Neural cell (in vitro differentiated cells): ENCODE results near the gene CD300H. TPM values are rescaled to one million over a fixed set of nuclear protein-coding genes. Genes with fewer than 3 reads are reported as not detected.

ENCODE experiments used
- H2AFZ ChIP-seq: fragments of 200-600, 300-800 bp; sonication (generic), shearing (Covaris generic); 2 replicates; pipeline ENCODE4 v1.6.0; 2014; ENCODE audit warnings: low read depth, mild to moderate bottlenecking, antibody characterized with exemption, low read length, moderate library complexity
- H3F3A ChIP-seq: fragments of 200-600 bp; shearing (Covaris generic); 2 replicates; pipeline ENCODE4 v1.6.1; 2016; ENCODE audit warnings: mild to moderate bottlenecking, moderate library complexity, mixed read lengths, antibody characterized with exemption, low read length; ENCODE audit not compliant: insufficient read depth, poor library complexity, severe bottlenecking
- H3K27ac ChIP-seq: fragments of 200-600, 300-800 bp; sonication (generic), shearing (Covaris generic); 2 replicates; pipeline ENCODE4 v1.5.1; 2014; ENCODE audit warnings: mild to moderate bottlenecking, low read length, moderate library complexity
- H3K27me3 ChIP-seq: fragments of 300-800, 200-600 bp; sonication (generic), shearing (Covaris generic); 2 replicates; pipeline ENCODE4 v1.6.0; 2014; ENCODE audit warnings: mild to moderate bottlenecking, low read depth, low read length, moderate library complexity; ENCODE audit not compliant: insufficient read depth
- H3K36me3 ChIP-seq: fragments of 300-800, 200-600 bp; sonication (generic), shearing (Covaris generic); 2 replicates; pipeline ENCODE4 v1.5.1; 2014; ENCODE audit warnings: mild to moderate bottlenecking, antibody characterized with exemption, low read length, moderate library complexity; ENCODE audit not compliant: insufficient read depth
- H3K4me2 ChIP-seq: fragments of 300-800, 200-600 bp; sonication (generic), shearing (Covaris generic); 2 replicates; pipeline ENCODE4 v1.6.0; 2014; ENCODE audit warnings: mild to moderate bottlenecking, low read length
- H3K4me3 ChIP-seq: fragments of 300-800, 200-600 bp; sonication (generic), shearing (Covaris generic); 2 replicates; pipeline ENCODE4 v1.5.1; 2014; ENCODE audit warnings: mild to moderate bottlenecking, low read length, moderate library complexity
- H3K79me2 ChIP-seq: fragments of 200-600 bp; shearing (Covaris generic); replicated peaks from 2 replicates; pipeline ENCODE4 v1.6.0; 2014; ENCODE audit warnings: mild to moderate bottlenecking, low read length, moderate library complexity; ENCODE audit not compliant: insufficient read depth
- H3K9ac ChIP-seq: fragments of 300-800, 200-600 bp; sonication (generic), shearing (Covaris generic); 2 replicates; pipeline ENCODE4 v1.6.1; 2016; ENCODE audit warnings: mild to moderate bottlenecking, low read length, mixed read lengths
- H3K9me2 ChIP-seq: fragments of 200-600 bp; shearing (Covaris generic); 2 replicates; pipeline ENCODE4 v1.6.1; 2016; ENCODE audit warnings: mild to moderate bottlenecking, low read length, mixed read lengths; ENCODE audit not compliant: insufficient read depth
- H3K9me3 ChIP-seq: fragments of 200-600, 300-800 bp; sonication (generic), shearing (Covaris generic); 2 replicates; pipeline ENCODE4 v1.6.1; 2016; ENCODE audit warnings: mild to moderate bottlenecking, mixed run types, low read length, moderate library complexity, mixed read lengths
- H4K20me1 ChIP-seq: fragments of 200-600 bp; shearing (Covaris generic); 2 replicates; pipeline ENCODE4 v1.6.1; 2016; ENCODE audit warnings: mild to moderate bottlenecking, mixed run types; ENCODE audit not compliant: insufficient read depth
- EP300 ChIP-seq: fragments of 450-650 bp; conservative IDR thresholded peaks from 2 replicates; pipeline ENCODE4 v1.6.1; 2014; ENCODE audit warnings: antibody characterized with exemption, mild to moderate bottlenecking, moderate library complexity; ENCODE audit not compliant: poor library complexity, severe bottlenecking
- EZH2 ChIP-seq: fragments of 200-600, 300-800 bp; shearing (Covaris generic), sonication (generic); IDR thresholded peaks from 2 replicates; pipeline ENCODE4 v1.6.1; 2014; ENCODE audit warnings: antibody characterized with exemption, low read length, borderline replicate concordance, mild to moderate bottlenecking; ENCODE audit not compliant: insufficient read depth, poor library complexity, severe bottlenecking
- MXI1 ChIP-seq: fragments of 450-650 bp; conservative IDR thresholded peaks from 2 replicates; pipeline ENCODE4 v1.6.1; 2014; ENCODE audit warnings: antibody characterized with exemption, mild to moderate bottlenecking; ENCODE audit not compliant: poor library complexity, severe bottlenecking
- POLR2AphosphoS5 ChIP-seq: IDR thresholded peaks from 2 replicates; pipeline ENCODE4 v1.6.1; 2012
- RAD21 ChIP-seq: fragments of 450-650 bp; conservative IDR thresholded peaks from 2 replicates; pipeline ENCODE4 v1.6.1; 2014; ENCODE audit warnings: antibody characterized with exemption, mild to moderate bottlenecking, moderate library complexity
- SMC3 ChIP-seq: fragments of 450-650 bp; conservative IDR thresholded peaks from 2 replicates; pipeline ENCODE4 v1.6.1; 2014; ENCODE audit warnings: antibody characterized with exemption, mild to moderate bottlenecking, moderate library complexity; ENCODE audit not compliant: poor library complexity
- TAF1 ChIP-seq: IDR thresholded peaks from 2 replicates; pipeline ENCODE4 v1.6.1; 2012; ENCODE audit warnings: low read depth
- polyA plus RNA-seq: library from polyadenylated mRNA; depleted of rRNA; stranded (reverse); fragments of >200 nt; gene quantifications from 2 replicates; pipeline ENCODE4 v1.2.3, GENCODE V29; 2014
- TF ChIP-seq, protein P1 (sequence below): IDR thresholded peaks from 2 replicates; pipeline ENCODE4 v1.6.1; 2012; ENCODE audit warnings: borderline replicate concordance
- TF ChIP-seq, protein P2 (sequence below): fragments of 450-650 bp; IDR thresholded peaks from 2 replicates; pipeline ENCODE4 v1.5.1; 2014; ENCODE audit warnings: antibody characterized with exemption, mild to moderate bottlenecking, moderate library complexity; ENCODE audit not compliant: poor library complexity, severe bottlenecking

Gene CD300H
- polyA plus RNA-seq, 1 donor from 2014 or later: not detected

DNA sequence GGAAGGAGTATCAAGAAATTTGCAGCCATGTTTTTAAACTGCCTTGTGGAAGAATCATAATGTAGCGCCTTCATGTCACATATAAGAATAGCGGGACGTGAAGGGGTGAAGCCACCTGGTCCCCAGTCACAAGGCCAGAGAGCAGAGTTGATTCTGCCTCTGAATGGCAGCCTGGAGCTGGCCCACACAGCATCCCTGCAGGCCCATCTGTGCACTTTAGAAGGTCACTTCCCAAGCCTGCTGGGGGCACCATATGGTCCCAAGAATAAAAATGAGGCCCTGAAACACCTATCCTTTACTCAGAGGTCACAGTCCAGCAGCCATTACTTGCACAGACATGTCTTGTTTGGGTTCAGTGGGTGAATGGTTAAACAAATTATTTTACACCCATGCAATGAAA lies 41.2 kb upstream of the CD300H start:
- Histone ChIP-seq H3K9ac (no peak overlapping the region), H3K4me2 (no peak overlapping the region), H3K9me3 (no peaks in the 10 kb centered on the region), H4K20me1 (no peaks in the 10 kb centered on the region), H3K4me3 (no peak overlapping the region), H3F3A (no peaks in the 10 kb centered on the region), H3K27me3 (peaks cover 13% of the 10 kb centered on the region), H3K9me2 (no peaks in the 10 kb centered on the region), H3K79me2 (no peaks in the 10 kb centered on the region), H3K36me3 (no peaks in the 10 kb centered on the region), H2AFZ (no peak overlapping the region), H3K27ac (no peak overlapping the region)
- TF ChIP-seq, protein P1, sequence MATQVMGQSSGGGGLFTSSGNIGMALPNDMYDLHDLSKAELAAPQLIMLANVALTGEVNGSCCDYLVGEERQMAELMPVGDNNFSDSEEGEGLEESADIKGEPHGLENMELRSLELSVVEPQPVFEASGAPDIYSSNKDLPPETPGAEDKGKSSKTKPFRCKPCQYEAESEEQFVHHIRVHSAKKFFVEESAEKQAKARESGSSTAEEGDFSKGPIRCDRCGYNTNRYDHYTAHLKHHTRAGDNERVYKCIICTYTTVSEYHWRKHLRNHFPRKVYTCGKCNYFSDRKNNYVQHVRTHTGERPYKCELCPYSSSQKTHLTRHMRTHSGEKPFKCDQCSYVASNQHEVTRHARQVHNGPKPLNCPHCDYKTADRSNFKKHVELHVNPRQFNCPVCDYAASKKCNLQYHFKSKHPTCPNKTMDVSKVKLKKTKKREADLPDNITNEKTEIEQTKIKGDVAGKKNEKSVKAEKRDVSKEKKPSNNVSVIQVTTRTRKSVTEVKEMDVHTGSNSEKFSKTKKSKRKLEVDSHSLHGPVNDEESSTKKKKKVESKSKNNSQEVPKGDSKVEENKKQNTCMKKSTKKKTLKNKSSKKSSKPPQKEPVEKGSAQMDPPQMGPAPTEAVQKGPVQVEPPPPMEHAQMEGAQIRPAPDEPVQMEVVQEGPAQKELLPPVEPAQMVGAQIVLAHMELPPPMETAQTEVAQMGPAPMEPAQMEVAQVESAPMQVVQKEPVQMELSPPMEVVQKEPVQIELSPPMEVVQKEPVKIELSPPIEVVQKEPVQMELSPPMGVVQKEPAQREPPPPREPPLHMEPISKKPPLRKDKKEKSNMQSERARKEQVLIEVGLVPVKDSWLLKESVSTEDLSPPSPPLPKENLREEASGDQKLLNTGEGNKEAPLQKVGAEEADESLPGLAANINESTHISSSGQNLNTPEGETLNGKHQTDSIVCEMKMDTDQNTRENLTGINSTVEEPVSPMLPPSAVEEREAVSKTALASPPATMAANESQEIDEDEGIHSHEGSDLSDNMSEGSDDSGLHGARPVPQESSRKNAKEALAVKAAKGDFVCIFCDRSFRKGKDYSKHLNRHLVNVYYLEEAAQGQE: no peak
- TF ChIP-seq EP300: no peak
- no peak for TF ChIP-seq MXI1
- TF ChIP-seq, protein P2, sequence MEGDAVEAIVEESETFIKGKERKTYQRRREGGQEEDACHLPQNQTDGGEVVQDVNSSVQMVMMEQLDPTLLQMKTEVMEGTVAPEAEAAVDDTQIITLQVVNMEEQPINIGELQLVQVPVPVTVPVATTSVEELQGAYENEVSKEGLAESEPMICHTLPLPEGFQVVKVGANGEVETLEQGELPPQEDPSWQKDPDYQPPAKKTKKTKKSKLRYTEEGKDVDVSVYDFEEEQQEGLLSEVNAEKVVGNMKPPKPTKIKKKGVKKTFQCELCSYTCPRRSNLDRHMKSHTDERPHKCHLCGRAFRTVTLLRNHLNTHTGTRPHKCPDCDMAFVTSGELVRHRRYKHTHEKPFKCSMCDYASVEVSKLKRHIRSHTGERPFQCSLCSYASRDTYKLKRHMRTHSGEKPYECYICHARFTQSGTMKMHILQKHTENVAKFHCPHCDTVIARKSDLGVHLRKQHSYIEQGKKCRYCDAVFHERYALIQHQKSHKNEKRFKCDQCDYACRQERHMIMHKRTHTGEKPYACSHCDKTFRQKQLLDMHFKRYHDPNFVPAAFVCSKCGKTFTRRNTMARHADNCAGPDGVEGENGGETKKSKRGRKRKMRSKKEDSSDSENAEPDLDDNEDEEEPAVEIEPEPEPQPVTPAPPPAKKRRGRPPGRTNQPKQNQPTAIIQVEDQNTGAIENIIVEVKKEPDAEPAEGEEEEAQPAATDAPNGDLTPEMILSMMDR: no peak
- TF ChIP-seq RAD21: no peak
- no peak for TF ChIP-seq TAF1
- no peak for TF ChIP-seq POLR2AphosphoS5

DNA sequence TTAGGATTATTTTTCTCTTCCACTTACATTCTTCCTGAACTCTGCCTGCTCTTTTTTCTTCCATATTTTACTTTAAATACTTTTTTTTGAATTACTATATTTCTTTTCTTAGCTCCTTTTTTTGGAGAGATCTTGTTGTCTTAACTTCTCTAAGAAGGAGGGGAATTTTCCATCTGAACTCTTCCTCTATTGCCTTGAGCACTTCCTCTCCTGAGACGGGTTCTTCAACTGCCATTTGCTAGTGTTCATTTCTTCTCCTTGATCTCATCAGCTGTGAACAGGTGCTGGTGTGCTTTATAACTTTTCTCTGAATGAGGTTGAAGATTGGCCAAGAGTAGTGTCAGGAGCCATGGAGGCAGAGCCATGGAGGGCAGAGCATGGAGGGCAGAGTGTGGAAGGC lies 39.9 kb upstream of the CD300H start:
- Histone ChIP-seq H4K20me1 (no peaks in the 10 kb centered on the region), H3K4me3 (no peak overlapping the region), H3F3A (no peaks in the 10 kb centered on the region), H3K27me3 (peaks cover 11% of the 10 kb centered on the region), H3K4me2 (no peak overlapping the region), H3K36me3 (no peaks in the 10 kb centered on the region), H3K9me2 (no peaks in the 10 kb centered on the region), H2AFZ (no peak overlapping the region), H3K27ac (no peak overlapping the region), H3K9me3 (no peaks in the 10 kb centered on the region), H3K9ac (no peak overlapping the region), H3K79me2 (no peaks in the 10 kb centered on the region)
- TF ChIP-seq POLR2AphosphoS5 (no peak), EZH2 (no peak), TAF1 (no peak)

DNA sequence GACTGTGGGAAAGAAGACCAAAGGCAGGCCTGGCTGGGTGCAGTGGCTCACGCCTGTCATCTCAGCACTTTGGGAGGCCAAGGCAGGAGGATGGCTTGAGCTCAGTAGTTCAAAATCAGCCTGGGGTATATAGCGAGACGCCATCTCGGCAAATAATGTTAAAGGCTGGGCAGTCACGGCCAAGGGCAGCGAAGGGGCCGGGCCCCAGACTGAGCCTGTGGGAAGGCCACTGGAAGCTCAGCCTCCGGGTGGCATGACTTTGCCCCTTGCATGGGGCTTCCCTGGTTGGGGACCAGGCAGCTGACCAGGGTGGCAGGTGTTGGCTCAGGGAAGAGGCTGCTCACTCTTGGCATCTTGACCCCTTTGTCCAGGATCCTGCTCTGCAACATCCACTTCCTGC lies 38.7 kb upstream of the CD300H start:
- peaks cover 11% of the 10 kb centered on the region for H3K27me3 ChIP-seq

More for the DNA sequence above, 38.7 kb upstream of the CD300H start:
- Histone ChIP-seq H4K20me1 (no peaks in the 10 kb centered on the region), H2AFZ (no peak overlapping the region), H3K36me3 (no peaks in the 10 kb centered on the region), H3K4me2 (no peak overlapping the region), H3K9me3 (no peaks in the 10 kb centered on the region), H3F3A (no peaks in the 10 kb centered on the region), H3K79me2 (no peaks in the 10 kb centered on the region), H3K9me2 (no peaks in the 10 kb centered on the region), H3K9ac (no peak overlapping the region), H3K27ac (no peak overlapping the region), H3K4me3 (no peak overlapping the region)
- TF ChIP-seq MXI1 (no peak), EP300 (no peak), SMC3 (no peak), EZH2 (no peak), POLR2AphosphoS5 (no peak), TAF1 (no peak), RAD21 (no peak)
- TF ChIP-seq, protein P1: no peak
- TF ChIP-seq, protein P2: no peak
